ENCODE results near the gene MEX3B. TPM values are rescaled to one million over a fixed set of nuclear protein-coding genes. Genes with fewer than 3 reads are reported as not detected.
A peak's percentile ranks its signal among the peaks of the same experiment; 100 is the strongest.

The MEX3B gene
- total RNA-seq, 1 donor, result 2.1 TPM

- TF ChIP-seq, protein P1, sequence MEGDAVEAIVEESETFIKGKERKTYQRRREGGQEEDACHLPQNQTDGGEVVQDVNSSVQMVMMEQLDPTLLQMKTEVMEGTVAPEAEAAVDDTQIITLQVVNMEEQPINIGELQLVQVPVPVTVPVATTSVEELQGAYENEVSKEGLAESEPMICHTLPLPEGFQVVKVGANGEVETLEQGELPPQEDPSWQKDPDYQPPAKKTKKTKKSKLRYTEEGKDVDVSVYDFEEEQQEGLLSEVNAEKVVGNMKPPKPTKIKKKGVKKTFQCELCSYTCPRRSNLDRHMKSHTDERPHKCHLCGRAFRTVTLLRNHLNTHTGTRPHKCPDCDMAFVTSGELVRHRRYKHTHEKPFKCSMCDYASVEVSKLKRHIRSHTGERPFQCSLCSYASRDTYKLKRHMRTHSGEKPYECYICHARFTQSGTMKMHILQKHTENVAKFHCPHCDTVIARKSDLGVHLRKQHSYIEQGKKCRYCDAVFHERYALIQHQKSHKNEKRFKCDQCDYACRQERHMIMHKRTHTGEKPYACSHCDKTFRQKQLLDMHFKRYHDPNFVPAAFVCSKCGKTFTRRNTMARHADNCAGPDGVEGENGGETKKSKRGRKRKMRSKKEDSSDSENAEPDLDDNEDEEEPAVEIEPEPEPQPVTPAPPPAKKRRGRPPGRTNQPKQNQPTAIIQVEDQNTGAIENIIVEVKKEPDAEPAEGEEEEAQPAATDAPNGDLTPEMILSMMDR (IDR thresholded peaks at IDR 0.05; ENCODE audit: insufficient read depth, low read length), result no peak
These were observed 5.8 kb upstream of the MEX3B start for GRCh38 chr15:82051664-82052063.

DNA sequence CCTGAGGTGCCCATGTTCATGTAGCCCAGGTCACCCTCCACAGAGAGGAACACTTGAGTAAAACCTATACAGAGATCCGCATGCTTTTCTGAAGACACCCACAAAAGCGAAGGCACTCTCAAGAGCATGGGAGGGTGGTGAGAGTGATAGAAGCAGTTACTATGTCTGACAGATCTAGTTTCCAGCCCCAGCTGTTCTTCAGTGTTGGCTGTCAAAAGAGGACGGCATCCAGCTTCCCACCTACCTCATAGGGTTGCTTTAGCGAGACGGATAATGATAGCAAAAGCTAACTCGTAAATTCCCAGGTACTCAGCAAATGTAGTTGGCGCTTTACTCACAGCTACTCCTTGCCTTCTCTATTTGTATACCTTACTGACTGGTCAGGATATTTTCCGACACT lies 3.0 kb upstream of the MEX3B start:
- DNase-seq (ENCODE audit: low read depth), result no peak
- TF ChIP-seq, protein P1 (IDR thresholded peaks at IDR 0.05; ENCODE audit: insufficient read depth, low read length), result no peak
- H3K4me3 ChIP-seq (ENCODE audit: low read depth, low read length), result no peak overlapping the region

More at GRCh38 chr15:82051664-82052063, 5.8 kb upstream of the MEX3B start:
- H3K4me3 ChIP-seq (ENCODE audit: low read depth, low read length), result no peak overlapping the region
- DNase-seq (ENCODE audit: low read depth), result peak; percentile 38

DNA sequence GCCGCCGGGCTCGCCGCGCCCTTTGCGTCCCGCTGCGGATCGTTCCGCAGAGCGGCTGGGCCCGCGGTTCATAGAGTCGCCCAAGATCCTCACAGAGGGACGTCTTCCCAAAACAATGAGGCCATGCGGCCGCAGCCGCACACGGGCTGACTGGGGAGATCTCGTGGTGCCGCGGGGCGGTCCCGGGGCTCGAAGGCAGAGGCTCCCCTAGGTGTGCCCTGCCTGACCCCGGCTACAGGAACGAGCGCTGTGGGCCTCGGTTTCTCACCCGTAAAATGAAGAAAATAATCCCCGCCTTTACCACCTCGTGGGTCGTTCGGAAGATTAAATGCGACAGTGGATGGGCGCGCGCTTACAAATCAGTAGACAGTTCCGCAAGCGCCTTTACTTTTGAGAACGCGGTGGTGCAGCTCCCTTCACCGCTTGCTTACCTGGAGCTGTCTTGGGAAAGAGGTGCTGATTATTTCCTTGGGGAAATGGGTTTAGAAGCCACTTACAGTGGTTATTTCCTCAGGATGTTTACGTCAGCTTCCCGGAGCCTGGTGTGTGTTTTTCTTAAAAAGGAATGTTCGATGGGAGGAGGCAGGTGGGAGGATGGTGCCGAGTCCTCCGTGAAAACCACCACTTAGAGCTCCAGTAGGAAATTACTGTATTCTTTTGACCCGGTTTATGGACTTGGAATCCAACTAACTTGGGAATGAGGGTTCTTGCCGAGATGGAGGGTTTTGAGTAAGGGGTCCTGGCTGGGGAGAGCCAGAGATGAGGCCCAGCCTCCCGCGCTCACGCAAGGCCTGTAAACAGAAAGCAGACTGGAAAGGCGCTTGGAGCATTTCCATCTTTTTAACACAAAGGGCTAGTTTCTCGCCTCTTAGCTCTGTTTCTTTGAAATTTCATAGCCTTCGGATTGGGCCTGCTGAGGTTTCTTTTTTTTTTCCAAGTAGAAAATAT lies 1.9 kb upstream of the MEX3B start:
- peak overlapping the region; percentile 63 for H3K4me3 ChIP-seq (ENCODE audit: low read depth, low read length)
- DNase-seq (ENCODE audit: low read depth), result peak; percentile 11
- TF ChIP-seq, protein P1 (IDR thresholded peaks at IDR 0.05; ENCODE audit: insufficient read depth, low read length), result no peak

DNA sequence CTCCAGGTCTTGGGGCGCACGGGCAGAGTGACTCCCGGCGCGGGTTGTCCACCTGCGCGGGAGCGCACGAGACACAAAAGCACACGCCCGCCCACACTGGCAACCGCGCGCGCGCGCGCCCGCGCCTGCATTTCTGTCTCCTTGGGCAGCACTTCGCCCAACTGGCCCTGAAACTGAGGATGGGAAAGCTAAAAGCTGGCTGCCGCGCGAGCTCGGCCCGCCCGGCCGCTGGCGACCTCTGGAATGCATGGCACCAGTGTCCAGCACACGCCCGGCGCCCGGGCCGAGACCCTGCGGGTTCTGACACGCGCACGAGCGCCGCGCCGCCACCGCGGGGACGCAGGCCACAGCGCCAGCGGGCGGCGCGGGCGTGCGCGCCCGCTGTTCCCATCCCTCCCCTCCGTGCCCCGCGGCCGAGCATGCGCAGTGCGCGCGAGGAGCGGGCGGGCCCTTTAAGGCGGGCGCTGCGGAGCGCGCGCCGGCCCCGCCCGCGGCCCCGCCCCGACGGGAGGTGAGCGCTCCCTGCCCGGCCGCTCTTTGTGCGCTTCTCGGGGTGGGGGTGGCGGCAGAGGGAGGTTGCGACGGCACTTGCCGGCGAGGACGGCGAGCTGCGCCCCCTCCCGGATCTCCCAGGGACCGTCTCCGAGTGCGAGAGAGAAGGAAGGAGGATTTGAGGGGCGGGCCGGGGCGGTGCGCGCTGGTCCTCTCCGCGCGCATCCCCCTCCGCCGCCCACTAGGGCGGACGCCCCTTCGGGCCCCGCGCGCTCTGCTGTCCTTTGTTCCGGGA lies 1.0 kb upstream of the MEX3B start:
- TF ChIP-seq, protein P1 (IDR thresholded peaks at IDR 0.05; ENCODE audit: insufficient read depth, low read length), result peak; percentile 67
- DNase-seq (ENCODE audit: low read depth), result peak; percentile 77
- H3K4me3 ChIP-seq (ENCODE audit: low read depth, low read length), result peak overlapping the region; percentile 82

GRCh38 chr15:82045179-82045891 lies 483 bp downstream of the MEX3B start:
- H3K4me3 ChIP-seq (ENCODE audit: low read depth, low read length), result peak overlapping the region; percentile 82
- DNase-seq (ENCODE audit: low read depth), result peak; percentile 33
- TF ChIP-seq, protein P1 (IDR thresholded peaks at IDR 0.05; ENCODE audit: insufficient read depth, low read length), result no peak
